ENCODE results near the gene HORMAD1.
"Not testable (repeated sequence)": the region's sequence is repeated elsewhere in the genome, so short reads cannot be mapped to it uniquely, and the experiment has no call there.

The HORMAD1 gene

GRCh38 chr1:150720703-150721102, at the start of gene HORMAD1:
TSS of gene HORMAD1 (minus strand) at chr1:150720895. CDS start at chr1:150719505, 1,390 bp downstream.
- DNase-seq (ENCODE audit: low read depth, low spot score) = no peak

- not testable (repeated sequence) for DNase-seq (ENCODE audit: low read depth, low spot score)
These were observed 47.0 kb upstream of the HORMAD1 start for GRCh38 chr1:150767704-150768103.

- DNase-seq (ENCODE audit: low read depth, low spot score) = not testable (repeated sequence)
These were observed 45.2 kb upstream of the HORMAD1 start for GRCh38 chr1:150765977-150766301.

GRCh38 chr1:150765296-150765976, 44.7 kb upstream of the HORMAD1 start, which contains the start of gene CTSS:
TSS of gene CTSS (minus strand) at chr1:150765778. CDS start at chr1:150764763, 1,015 bp downstream.
- no peak for DNase-seq (ENCODE audit: low read depth, low spot score)

- DNase-seq (ENCODE audit: low read depth, low spot score) = no peak
These were observed 44.0 kb upstream of the HORMAD1 start for GRCh38 chr1:150764617-150765101.

- no peak for DNase-seq (ENCODE audit: low read depth, low spot score)
These were observed 42.3 kb upstream of the HORMAD1 start for GRCh38 chr1:150763018-150763417.

GRCh38 chr1:150762552-150762951, 41.9 kb upstream of the HORMAD1 start:
- no peak for DNase-seq (ENCODE audit: low read depth, low spot score)

GRCh38 chr1:150761801-150762200, 41.1 kb upstream of the HORMAD1 start:
- no peak for DNase-seq (ENCODE audit: low read depth, low spot score)

- no peak for DNase-seq (ENCODE audit: low read depth, low spot score)
These were observed 39.3 kb upstream of the HORMAD1 start for GRCh38 chr1:150760013-150760412.

- DNase-seq (ENCODE audit: low read depth, low spot score) = no peak
These were observed 32.7 kb upstream of the HORMAD1 start for GRCh38 chr1:150753416-150753815.

GRCh38 chr1:150751443-150751842, 30.7 kb upstream of the HORMAD1 start:
- no peak for DNase-seq (ENCODE audit: low read depth, low spot score)

- no peak for DNase-seq (ENCODE audit: low read depth, low spot score)
These were observed 29.1 kb upstream of the HORMAD1 start for GRCh38 chr1:150749720-150750311.

GRCh38 chr1:150748878-150749719, 28.4 kb upstream of the HORMAD1 start:
- DNase-seq (ENCODE audit: low read depth, low spot score) = no peak

- no peak for DNase-seq (ENCODE audit: low read depth, low spot score)
These were observed 9.5 kb upstream of the HORMAD1 start for GRCh38 chr1:150730130-150730721.

- no peak for DNase-seq (ENCODE audit: low read depth, low spot score)
These were observed 3.6 kb upstream of the HORMAD1 start for GRCh38 chr1:150724336-150724735.

- no peak for DNase-seq (ENCODE audit: low read depth, low spot score)
These were observed 597 bp downstream of the HORMAD1 start for GRCh38 chr1:150720098-150720497.

- DNase-seq (ENCODE audit: low read depth, low spot score) = no peak
These were observed 2.3 kb downstream of the HORMAD1 start for GRCh38 chr1:150718225-150718891.

GRCh38 chr1:150709031-150709430, 11.7 kb downstream of the HORMAD1 start:
- not testable (repeated sequence) for DNase-seq (ENCODE audit: low read depth, low spot score)

GRCh38 chr1:150708595-150708994, 12.1 kb downstream of the HORMAD1 start:
- no peak for DNase-seq (ENCODE audit: low read depth, low spot score)

- no peak for DNase-seq (ENCODE audit: low read depth, low spot score)
These were observed 14.6 kb downstream of the HORMAD1 start for GRCh38 chr1:150706091-150706490.

GRCh38 chr1:150703427-150703826, 17.3 kb downstream of the HORMAD1 start:
- no peak for DNase-seq (ENCODE audit: low read depth, low spot score)
